Activated CD4-positive, alpha-beta T cell treated with anti-CD3 and anti-CD28 coated beads, Interleukin-2, amount 50 U/mL, for 16 hours (primary cell): ENCODE measurements around the gene GIMAP7.
"Not testable (repeated sequence)": the region's sequence is repeated elsewhere in the genome, so short reads cannot be mapped to it uniquely, and the experiment has no call there.

Source experiments
- DNase-seq: peaks from one replicate; pipeline ENCODE4 v3.0.0-alpha.2; 2020

Gene GIMAP7

DNA sequence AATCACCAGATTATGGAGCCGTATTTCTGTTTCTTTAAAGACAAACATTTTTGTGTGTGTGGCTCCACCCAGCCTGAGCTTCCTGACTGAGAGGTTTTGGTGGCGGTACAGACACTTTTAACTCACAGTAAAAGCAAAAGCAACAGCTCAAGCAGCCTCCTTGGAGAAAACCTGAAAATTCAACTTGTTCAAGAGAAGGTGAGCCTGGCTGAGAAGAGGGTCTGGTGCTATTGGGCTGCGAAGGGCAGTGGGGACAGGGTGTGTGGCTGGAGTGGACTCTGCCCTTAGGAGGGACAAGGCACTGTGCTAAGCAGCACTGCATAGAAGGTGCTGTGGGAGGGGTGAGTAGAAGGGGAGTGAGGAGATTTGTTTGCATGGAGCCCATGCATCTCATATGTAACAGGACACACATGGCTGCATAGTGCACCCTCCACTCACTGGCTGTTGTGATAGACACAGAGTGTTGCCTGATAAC is at the start of gene GIMAP7:
TSS of gene GIMAP7 (plus strand) at position 125 of the 475 bp plus-strand sequence. CDS start 5,103 bp downstream, outside the sequence.
- DNase-seq: peak; percentile 74

DNA sequence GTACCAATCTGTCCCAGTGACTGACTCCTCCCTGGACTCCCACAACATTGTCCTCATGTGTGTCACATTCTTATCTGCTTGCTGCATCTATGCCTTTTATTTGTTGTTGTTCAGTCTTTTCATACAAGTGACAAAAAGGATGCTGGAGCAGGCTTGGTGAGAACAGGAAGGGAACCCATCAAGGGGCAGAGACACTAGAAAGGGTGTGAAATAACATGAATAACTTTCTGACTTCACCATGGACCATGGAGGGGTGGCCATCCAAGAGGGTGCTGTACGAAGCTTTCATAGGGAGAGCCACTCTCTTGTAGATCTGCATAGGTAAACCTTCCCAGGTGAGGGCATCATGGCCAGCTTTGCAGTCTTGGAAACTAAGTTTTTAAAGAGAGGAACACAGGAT is 49.7 kb upstream of the GIMAP7 start:
- no peak for DNase-seq

DNA sequence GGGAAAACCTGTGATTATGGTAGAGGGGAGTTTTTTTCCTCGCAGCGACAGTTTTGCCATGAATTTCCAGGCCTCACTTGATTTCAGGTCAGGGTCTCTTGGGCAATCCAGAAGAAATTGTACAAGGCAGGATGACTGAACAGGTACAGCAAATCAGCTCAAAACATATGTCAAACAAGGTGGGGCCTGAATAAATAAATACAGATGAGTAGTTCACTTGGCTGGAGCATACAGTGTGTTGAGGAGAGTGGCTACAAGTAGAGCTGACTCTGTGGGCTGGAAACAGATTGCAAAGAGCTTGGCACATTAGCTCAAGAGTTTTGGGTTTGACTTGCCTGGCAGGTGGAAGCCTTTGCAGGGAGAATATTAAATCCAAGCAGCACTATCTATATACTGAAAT is 49.3 kb upstream of the GIMAP7 start:
- no peak for DNase-seq

DNA sequence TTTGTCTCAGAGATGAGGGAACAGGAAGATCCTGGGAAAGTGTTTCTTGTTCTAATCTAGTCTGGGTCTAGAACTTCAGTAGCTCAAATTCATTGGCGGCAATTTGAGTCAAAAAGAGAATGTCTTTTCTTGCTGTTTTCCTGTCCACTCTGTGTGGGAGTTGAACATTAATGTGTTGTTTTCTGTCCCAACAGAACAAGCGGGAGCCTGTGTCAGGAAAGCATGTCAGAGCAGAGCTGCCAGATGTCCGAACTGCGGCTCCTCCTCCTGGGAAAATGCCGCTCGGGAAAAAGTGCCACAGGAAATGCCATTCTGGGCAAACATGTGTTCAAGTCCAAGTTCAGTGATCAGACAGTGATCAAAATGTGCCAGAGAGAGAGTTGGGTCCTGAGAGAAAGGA is 48.2 kb upstream of the GIMAP7 start:
- DNase-seq: no peak

DNA sequence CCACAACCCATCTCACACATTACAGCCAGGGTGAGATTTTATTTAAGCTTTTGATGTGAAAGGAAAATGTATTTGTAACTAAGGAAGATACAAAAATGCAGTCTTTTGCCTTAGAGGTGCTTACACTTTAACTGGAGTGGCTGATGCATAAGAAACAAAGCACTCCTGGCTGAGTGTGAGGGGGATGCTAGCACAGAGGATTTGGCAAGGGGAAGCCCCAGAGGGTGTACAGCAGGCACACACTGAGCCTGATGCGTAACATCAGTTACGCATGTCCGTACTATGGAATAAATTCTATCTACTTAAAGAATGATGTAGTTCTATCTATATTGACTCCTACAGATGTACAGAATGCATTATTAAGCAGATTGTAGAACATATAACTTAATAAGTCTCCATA is 46.4 kb upstream of the GIMAP7 start:
- DNase-seq: no peak

DNA sequence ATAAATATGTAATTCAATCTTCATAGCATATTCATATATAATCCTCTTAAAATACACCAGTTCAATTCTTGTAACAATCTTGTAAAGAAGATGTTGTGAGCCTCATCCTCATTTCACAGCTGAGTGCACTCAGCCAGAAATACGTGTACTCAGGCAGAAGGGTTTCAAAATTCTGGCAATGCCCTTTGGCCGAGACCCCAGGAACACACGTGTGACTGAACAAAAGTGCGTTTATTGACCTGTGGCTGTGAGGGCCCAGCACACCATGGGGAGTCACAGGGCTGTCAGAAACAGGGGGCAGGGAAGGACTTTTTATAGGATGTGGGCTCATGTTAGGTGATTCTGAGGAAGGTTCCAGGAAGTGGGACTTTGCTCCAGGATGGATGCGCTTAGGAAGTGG is 42.8 kb upstream of the GIMAP7 start:
- no peak for DNase-seq

DNA sequence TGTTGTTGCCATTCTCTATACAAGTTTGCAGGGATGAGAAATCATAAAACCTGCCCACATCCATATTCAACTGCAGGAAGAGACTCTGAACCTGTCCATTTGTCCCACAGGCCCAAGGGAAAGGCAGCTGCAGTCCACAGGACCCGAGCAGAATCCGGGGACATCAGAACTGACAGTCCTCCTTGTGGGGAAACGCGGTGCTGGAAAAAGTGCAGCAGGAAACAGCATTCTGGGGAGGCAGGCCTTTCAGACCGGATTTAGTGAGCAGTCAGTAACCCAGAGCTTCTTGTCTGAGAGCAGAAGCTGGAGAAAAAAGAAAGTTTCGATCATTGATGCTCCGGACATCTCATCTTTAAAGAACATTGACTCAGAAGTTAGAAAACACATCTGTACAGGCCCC is 40.8 kb upstream of the GIMAP7 start:
- no peak for DNase-seq

DNA sequence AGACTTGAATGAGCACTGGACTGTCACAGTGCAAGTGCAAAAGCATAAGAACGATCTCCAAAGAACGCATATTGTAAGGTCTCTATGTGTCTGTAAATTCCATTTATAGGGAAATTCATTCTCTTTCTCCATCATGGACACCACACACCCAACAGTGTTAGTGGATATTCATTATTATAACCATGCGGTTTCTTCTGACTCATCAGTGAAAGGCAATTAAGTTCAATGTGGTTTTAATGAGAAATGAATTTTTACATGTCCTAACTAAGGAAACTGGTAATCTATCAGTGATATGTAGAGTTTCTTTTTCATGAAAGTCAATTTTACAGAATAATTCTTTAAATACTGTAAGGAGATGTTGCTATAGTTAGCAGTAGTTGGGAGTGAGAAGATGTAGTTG is 38.4 kb upstream of the GIMAP7 start:
- DNase-seq: no peak

DNA sequence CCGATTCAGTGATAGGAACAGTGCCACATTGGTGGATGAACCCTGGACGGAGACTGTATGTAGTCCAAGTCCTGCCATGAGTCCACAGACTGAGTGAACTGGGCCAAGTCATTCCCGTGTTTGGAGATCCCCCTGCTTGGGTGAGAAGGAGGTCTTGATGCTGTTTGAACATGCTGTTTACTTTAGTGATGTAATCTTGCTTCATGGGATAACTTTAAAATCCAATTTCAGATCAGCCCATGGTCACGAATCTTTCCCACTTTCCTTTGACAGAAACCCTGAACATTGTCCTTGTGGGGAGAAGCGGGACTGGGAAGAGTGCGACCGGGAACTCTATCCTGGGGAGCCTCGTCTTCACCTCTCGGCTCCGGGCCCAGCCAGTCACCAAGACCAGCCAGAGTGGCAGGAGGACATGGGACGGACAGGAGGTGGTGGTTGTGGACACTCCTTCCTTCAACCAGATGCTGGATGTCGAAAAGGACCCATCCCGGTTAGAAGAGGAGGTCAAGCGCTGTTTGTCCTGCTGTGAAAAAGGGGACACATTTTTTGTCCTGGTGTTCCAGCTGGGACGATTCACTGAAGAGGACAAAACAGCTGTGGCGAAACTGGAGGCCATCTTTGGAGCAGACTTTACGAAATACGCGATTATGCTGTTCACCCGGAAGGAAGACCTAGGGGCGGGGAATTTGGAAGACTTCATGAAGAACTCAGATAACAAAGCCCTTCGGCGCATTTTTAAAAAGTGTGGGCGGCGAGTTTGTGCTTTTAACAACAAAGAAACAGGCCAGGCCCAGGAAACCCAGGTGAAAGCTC is 37.6 kb upstream of the GIMAP7 start:
- no peak for DNase-seq

DNA sequence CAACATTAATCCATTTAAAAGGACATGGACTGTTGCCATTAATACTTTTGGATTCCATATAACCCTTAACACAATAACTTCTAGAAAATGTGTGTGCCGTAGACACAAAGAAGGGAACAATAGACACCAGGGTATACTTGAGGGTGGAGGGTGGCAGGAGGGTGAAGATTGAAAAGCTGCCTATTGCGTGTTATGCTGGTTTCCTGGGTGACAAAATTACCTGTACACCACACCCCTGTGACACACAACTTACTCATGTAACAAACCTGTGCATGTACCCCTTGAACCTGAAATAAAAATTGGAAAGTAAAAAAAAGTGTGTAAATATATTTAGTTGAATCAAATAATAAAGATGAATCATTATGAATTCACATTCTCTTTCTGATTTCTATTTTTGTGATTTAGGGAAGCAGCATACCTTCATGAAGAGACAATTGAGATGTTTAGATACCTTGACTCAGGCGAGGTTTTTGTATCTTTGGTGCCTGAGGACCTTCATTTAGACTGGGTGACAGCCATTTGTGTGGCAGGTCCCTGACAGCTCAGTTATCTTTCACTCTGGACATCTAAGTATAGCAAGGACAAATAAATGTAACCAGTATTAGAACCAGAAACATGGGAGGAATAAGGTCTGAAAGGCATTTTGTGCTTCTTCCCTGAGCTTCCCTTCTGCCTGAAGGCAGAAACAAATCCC is 35.5 kb upstream of the GIMAP7 start:
- no peak for DNase-seq

DNA sequence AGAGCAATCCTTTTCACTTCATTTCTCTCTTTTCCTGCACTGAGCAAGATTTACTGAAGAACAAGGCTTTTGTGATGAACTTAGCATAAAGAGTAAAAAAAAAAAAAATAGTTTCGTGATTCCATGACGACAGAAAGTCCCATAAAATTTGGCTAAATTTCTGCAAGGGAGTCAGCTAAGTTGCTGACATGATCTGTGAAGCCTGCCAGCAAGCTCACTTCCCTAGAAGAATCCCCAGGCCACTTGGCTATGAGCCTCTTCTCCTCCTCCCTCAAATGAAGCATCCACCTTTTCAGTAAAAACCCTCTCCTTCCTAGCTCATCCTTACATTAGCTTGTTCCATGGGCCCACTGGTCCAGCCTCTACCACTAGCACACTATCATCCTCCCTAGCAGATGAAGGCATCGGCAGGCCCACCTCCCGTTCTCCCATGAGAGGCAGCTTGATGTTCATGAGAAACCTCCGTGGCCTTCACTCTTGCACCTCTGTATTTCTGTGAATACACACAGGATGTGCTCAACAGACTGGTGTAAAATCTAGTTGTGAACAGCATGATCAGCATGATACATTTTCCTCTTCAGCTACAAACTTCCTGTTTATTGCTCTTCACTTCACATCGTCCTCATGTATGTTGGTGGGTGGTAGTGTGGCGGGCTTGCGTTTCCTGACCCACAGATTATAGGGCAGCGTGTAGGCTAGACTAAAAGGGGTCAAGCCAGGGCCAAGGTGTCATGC is 33.3 kb upstream of the GIMAP7 start:
- DNase-seq: peak; percentile 55

DNA sequence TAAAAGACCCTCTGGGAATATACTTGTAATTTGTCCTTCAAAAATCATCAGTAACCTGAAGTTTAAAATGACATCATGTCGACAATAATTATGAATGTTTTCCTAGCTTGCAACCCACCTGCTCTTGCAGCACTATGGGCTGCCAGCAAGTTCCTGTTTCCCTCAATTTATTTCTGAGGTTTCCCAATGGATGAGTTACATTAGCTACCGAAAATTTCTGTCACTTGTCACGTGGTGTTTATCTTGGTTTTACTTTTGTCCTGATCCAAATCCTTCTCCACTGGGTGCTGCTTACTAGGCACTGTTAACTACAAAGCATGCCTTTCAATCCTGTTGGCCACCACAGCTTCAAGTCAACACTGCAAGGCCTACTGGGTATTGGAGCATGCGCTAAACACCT is 32.8 kb upstream of the GIMAP7 start:
- no peak for DNase-seq

DNA sequence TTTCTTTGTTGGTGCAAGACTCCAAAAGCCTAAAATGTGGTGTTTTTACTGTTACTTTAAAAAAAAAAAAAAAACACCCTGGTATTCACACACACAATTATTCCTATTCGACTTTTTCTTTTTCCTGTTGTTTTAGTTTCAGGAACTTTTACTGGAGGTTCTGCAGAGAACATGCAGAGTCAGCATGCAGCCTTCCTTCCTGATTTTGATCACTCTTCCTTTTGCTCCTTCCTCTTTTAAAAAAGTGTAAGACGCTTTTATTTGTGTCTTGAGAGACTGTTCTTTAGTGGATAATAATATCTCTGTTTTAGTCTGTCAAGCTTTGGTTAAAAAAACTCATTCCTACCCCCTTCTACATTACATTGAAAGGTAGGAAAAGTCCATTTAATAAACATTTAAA is 31.2 kb upstream of the GIMAP7 start:
- not testable (repeated sequence) for DNase-seq

DNA sequence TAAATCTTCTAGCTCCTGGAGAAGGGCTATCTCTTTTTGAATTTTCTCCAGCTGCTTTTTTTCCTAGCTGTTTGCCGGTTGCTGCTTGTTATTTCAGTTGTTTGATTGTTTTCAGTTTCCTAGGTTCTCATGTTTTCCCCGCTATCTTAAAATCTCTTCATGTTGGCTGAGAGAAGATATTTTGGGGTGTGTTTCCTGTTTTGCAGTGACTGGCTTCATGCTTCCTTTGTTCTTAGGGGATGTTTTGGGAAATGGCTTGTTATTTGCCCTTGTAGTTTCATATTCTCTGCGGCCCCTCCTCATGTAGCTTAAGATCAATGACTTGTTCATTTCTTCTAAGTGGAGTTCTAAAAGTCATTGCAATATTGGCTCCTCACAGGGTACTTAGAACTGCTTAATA is 30.6 kb upstream of the GIMAP7 start:
- DNase-seq: peak; percentile 35

DNA sequence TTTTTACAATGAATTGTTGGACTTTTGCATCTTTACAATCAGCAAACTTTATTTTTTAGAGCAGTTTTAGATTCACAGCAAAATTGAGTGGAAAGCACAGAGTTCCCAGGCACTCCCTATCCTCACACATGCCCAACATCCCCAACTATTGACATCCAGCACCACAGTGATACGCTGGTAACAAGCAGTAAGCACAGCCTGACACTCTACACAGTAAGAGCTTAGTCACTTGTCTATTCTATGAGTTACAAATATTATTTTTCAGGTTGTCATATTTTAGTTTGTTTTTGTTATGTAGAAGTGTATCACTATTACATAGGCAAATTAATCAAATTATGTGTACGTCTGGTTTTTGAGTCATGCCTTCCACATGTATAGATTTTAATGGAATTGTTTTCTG is 27.0 kb upstream of the GIMAP7 start:
- DNase-seq: no peak

DNA sequence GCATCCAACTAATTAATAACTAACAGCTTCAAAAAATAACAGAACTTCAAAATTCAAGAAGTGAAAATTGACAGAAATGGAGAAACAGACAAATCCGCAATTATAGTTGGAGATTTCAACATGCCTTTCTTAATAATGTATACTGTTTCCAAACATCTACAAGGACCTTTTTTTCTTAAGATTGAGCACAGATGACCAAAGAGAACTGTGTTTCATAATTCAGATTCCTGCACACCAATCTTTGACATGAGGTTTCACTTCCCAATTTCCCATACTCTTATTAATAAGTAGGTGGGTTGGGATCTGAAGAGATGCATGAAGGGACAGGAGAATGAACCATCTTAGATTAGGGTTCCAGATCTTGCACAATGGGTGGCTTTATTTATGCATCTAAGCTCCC is 24.9 kb upstream of the GIMAP7 start:
- no peak for DNase-seq

DNA sequence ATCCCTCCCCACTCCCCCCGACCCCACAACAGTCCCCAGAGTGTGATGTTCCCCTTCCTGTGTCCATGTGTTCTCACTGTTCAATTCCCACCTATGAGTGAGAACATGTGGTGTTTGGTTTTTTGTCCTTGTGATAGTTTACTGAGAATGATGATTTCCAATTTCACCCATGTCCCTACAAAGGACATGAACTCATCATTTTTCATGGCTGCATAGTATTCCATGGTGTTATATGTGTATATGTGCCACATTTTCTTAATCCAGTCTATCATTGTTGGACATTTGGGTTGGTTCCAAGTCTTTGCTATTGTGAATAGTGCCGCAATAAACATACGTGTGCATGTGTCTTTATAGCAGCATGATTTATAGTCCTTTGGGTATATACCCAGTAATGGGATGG is 21.2 kb upstream of the GIMAP7 start:
- DNase-seq: not testable (repeated sequence)

DNA sequence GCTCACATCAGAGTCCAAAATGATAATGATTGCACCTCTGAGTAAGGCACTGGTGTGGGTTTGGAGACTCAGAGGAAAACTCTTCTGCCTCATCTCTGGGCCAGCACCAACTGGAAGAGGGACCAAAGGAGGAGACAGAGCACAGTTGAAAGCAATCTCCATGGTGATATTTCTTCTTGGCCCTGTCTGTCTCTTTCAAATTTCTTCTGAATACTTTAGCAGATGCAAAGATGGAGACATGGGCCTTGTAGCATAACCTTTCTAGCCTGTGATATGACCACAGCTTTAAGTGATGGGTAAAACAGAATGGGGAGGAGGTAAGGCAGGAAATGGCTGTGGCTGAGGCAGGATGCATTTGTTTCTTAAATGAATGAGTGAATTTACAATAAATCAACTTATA is 12.2 kb upstream of the GIMAP7 start:
- peak; percentile 64 for DNase-seq

DNA sequence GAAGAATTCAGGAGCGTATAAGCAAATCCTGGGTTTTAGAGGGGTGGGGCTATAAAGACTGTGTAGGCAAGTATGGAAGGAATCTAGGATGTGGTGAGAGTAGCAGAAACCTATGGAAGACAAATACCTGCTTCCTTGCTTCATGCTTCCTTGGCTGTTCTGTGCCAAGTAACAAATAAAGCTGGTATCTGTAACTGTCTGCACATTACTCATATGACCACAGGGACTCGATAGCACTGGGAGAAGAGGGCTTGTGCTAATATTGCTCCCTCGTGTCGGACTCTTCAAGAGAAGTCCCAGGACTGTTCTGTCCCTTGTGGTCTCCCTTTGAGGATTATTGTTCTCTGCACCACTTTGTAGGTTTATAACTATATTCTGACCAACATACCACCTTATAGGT is 11.5 kb upstream of the GIMAP7 start:
- DNase-seq: no peak

DNA sequence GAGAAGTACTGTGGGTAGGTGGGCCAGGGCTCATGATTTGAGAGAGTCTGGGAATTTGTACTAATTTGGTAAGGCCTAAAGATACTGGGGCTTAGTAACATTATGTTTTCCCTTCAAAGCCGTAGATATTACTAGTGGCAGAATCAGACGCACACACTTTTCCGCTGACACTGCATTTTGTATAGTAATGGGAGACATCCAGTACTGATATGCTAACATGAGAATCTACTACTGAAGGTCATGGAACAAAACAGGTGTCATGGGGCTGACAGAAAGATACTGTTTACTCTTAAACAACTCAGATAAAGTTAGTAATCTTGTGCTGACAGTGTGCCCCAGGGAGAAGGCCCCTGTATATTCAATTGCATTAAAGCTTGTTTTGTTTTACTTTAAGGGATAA is 11.1 kb upstream of the GIMAP7 start:
- DNase-seq: no peak

DNA sequence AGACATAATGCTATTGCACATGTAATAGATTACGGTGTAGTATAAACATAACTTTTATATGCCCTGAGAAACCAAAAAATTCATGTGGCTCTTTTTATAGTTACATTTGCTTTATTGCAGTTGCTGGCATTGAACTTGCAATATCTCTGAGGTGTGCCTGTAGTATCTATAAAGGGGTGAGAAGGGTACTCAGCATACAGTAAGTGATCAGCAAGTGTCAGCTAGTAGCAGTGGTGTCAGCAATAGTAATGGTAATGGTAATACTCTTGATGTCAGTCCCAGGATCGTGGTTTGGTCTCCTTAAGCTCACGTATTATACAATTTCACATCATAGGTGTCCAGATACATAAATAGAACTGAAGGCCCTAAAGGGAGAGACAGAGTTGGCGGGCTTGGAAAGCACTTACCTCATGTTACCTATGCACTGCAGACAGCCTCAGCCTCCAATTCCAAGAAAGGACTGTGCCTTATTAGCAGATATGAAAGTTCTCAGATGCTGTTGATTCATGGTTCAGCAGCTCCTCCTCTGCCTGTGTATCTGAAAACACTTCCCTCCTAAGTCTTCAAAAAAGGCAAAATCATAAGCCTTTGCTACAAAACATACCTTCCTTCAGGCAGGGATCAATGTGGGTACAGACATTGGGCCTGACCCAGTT is 6.6 kb upstream of the GIMAP7 start:
- no peak for DNase-seq

DNA sequence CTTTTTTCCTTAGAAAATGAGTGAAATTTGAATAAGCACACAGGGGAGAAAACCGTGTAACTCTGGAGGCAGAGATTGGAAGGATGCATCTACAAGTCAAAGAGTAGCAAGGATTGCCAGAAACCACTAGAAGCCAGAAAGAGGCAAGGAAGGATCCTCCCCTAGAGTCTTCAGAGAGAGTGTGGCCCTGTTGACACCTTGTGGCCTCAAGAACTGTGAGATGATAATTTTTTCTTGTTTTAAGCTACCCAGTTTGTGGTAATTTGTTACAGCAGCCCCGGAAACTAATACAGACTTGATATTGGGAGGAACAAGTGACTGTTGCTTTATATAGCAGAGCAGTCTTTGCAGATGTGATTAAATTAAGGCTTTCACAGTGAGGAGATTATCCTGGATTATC is 3.6 kb upstream of the GIMAP7 start:
- DNase-seq: no peak

DNA sequence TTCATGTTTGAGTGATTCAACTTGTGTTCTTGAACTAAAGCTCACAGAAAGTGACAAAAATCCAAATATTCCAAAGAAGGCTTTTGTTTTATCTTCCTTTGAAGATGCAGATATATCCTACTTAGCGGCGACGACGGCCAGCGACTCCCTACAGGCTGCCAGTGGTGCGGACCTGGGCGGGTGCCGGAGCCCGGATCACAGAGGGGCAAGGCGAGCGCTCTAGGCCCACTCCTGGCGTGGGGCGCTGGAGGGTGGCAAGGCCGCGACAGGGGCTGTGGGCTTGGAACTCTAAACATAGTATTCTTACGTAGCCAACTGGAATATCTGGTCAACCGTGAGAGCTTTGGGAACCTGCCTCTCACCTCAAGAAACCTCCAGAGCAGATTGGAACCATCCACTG is 914 bp upstream of the GIMAP7 start:
- DNase-seq: no peak
